ENCODE measurements around the gene FAT2. TPM values are rescaled to one million over a fixed set of nuclear protein-coding genes. Genes with fewer than 3 reads are reported as not detected.

The FAT2 gene
- polyA plus RNA-seq, 3 donors: not detected

GRCh38 chr5:151620461-151620840 is 29.3 kb upstream of the FAT2 start:
- H3K27ac Mint-ChIP-seq: no peak overlapping the region
- H3K36me3 ChIP-seq (replicated peaks in 1 of 2; ENCODE audit: control insufficient read depth in 1 of 2, insufficient read depth in 2 of 2, low read length in 2 of 2): no peaks in the 10 kb centered on the region
- H3K27ac ChIP-seq (ENCODE audit: low read depth in 1 of 2, low read length in 2 of 2): no peak overlapping the region
- H3K9me3 ChIP-seq (replicated peaks in 1 of 2; ENCODE audit: control insufficient read depth in 1 of 2, insufficient read depth in 1 of 2, low read length in 2 of 2): no peaks in the 10 kb centered on the region
- H3K9me3 Mint-ChIP-seq: peaks cover 0 to 1% (median 0%) of the 10 kb centered on the region in 7 donors
- no peak for DNase-seq
- H3K4me2 ChIP-seq (replicated peaks; ENCODE audit: extremely low read depth, low read length, poor library complexity, severe bottlenecking): no peak overlapping the region
- H3K36me3 Mint-ChIP-seq: no peaks in the 10 kb centered on the region
- H3K27me3 Mint-ChIP-seq (ENCODE audit: low read depth in 3 of 3): peaks cover 8 to 9% (median 8%) of the 10 kb centered on the region in 3 donors
- 96% methylated on average over 5 of the region's 6 CpGs for WGBS (ENCODE audit: insufficient coverage)
- H2AFZ ChIP-seq (ENCODE audit: insufficient read depth, low read depth, low read length, poor library complexity, severe bottlenecking): no peak overlapping the region
- intact Hi-C loops (cut with micrococcal nuclease): no loop called here
- H4K20me1 ChIP-seq (ENCODE audit: insufficient read depth, low read length): no peaks in the 10 kb centered on the region
- H3K4me1 ChIP-seq (ENCODE audit: control insufficient read depth in 1 of 2, insufficient read depth in 2 of 2, low read length in 2 of 2): no peaks in the 10 kb centered on the region
- H3K4me3 Mint-ChIP-seq: no peak overlapping the region
- TF ChIP-seq CTCF (IDR thresholded peaks at IDR 0.05): no peak
- no peaks in the 10 kb centered on the region for H3K4me1 Mint-ChIP-seq
- no peaks in the 10 kb centered on the region for H3K79me2 ChIP-seq (ENCODE audit: insufficient read depth, low read length)
- H3K27me3 ChIP-seq (ENCODE audit: control insufficient read depth in 2 of 2, insufficient read depth in 2 of 2, low read length in 2 of 2): no peaks in the 10 kb centered on the region
- no peak overlapping the region for H3K9ac ChIP-seq (ENCODE audit: insufficient read depth, low read length, poor library complexity, severe bottlenecking)
- H3K4me3 ChIP-seq (replicated peaks in 1 of 3; ENCODE audit: low read depth in 2 of 3, low read length in 3 of 3): no peak overlapping the region

- H3K27me3 Mint-ChIP-seq (ENCODE audit: low read depth in 3 of 3): peaks cover 8 to 9% (median 9%) of the 10 kb centered on the region in 3 donors
- H3K4me3 ChIP-seq (replicated peaks in 1 of 3; ENCODE audit: low read depth in 2 of 3, low read length in 3 of 3): no peak overlapping the region
- H3K9me3 Mint-ChIP-seq: peaks cover 0 to 1% (median 0%) of the 10 kb centered on the region in 7 donors
- DNase-seq: no peak
- no peaks in the 10 kb centered on the region for H3K4me1 Mint-ChIP-seq
- no peaks in the 10 kb centered on the region for H3K27me3 ChIP-seq (ENCODE audit: control insufficient read depth in 2 of 2, insufficient read depth in 2 of 2, low read length in 2 of 2)
- intact Hi-C loops (cut with micrococcal nuclease): no loop called here
- H3K27ac Mint-ChIP-seq: no peak overlapping the region
- no peak overlapping the region for H2AFZ ChIP-seq (ENCODE audit: insufficient read depth, low read depth, low read length, poor library complexity, severe bottlenecking)
- H3K4me2 ChIP-seq (replicated peaks; ENCODE audit: extremely low read depth, low read length, poor library complexity, severe bottlenecking): no peak overlapping the region
- H3K27ac ChIP-seq (ENCODE audit: low read depth in 1 of 2, low read length in 2 of 2): no peak overlapping the region
- no peaks in the 10 kb centered on the region for H3K36me3 Mint-ChIP-seq
- H3K4me1 ChIP-seq (ENCODE audit: control insufficient read depth in 1 of 2, insufficient read depth in 2 of 2, low read length in 2 of 2): no peaks in the 10 kb centered on the region
- 89% methylated on average over 1 of the region's 6 CpGs for WGBS (ENCODE audit: insufficient coverage)
- no peak for TF ChIP-seq CTCF (IDR thresholded peaks at IDR 0.05)
- no peaks in the 10 kb centered on the region for H3K36me3 ChIP-seq (replicated peaks in 1 of 2; ENCODE audit: control insufficient read depth in 1 of 2, insufficient read depth in 2 of 2, low read length in 2 of 2)
- no peak overlapping the region for H3K9ac ChIP-seq (ENCODE audit: insufficient read depth, low read length, poor library complexity, severe bottlenecking)
- no peaks in the 10 kb centered on the region for H3K79me2 ChIP-seq (ENCODE audit: insufficient read depth, low read length)
- H4K20me1 ChIP-seq (ENCODE audit: insufficient read depth, low read length): no peaks in the 10 kb centered on the region
- no peaks in the 10 kb centered on the region for H3K9me3 ChIP-seq (replicated peaks in 1 of 2; ENCODE audit: control insufficient read depth in 1 of 2, insufficient read depth in 1 of 2, low read length in 2 of 2)
- H3K4me3 Mint-ChIP-seq: no peak overlapping the region
Observed at GRCh38 chr5:151619812-151620460, 28.8 kb upstream of the FAT2 start.
